ENCODE data around the gene ARHGEF19. TPM values are rescaled to one million over a fixed set of nuclear protein-coding genes. Genes with fewer than 3 reads are reported as not detected.

The ARHGEF19 gene
- total and polyA plus RNA-seq, 9 of the 15 experiments (the other 6 are each of a cell fraction or from before 2014, with no cell fraction given), result 0.73 to 21.0 (median 5.2) TPM

DNA sequence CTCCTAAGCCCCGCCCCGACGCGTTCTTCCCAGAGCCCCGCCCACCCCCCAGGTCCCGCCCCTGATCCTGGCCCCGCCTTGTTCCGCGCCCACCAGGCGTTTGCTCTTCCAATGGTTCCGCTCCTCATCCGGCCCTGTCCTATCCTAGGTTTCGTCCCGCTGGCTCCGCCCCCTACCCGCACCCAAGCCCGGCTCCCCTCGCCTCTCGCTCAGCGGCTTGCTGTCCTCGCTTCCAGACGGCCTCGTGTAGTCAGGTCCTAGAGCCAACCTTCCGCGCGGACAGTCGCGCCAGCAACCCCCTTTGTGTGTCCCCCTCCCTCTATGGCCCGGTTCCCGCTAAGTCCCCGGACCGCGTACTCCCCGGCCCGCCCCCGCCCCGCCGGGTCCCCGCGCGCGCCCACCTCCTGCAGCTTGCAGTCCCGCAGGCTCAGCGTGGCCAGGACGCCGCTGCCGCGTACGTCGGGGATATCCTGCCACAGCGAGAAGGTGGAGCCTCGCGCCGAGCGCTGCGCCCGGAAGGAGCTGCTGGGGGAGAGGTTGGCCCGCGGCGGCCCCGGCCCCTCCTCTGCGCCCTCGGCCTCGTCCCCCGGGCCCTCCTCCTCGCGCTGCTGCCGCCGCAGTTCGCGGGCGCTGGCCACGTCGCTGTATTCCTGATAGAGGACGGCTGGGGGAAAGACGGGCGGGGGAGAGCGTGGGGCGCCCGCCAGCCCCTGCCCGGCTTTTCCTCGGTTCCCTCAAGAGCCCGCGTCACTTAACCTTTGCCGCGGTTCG lies 5.7 kb downstream of the ARHGEF19 start (continued):
- TF ChIP-seq, protein P1, sequence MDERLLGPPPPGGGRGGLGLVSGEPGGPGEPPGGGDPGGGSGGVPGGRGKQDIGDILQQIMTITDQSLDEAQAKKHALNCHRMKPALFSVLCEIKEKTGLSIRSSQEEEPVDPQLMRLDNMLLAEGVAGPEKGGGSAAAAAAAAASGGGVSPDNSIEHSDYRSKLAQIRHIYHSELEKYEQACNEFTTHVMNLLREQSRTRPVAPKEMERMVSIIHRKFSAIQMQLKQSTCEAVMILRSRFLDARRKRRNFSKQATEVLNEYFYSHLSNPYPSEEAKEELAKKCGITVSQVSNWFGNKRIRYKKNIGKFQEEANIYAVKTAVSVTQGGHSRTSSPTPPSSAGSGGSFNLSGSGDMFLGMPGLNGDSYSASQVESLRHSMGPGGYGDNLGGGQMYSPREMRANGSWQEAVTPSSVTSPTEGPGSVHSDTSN (CRISPR knock-in tag; IDR thresholded peaks at IDR 0.05; ENCODE audit: low read depth), result no peak
- TF ChIP-seq, protein P1 (tag; conservative IDR thresholded peaks at IDR 0.05; ENCODE audit: low read depth), result no peak
- TF ChIP-seq PRPF4 (IDR thresholded peaks at IDR 0.05; ENCODE audit: insufficient read depth, low read depth, low read length, poor library complexity, severe bottlenecking) (peak; percentile 80), RFX7 (CRISPR knock-in tag; IDR thresholded peaks at IDR 0.05) (no peak), ZNF384 (IDR thresholded peaks at IDR 0.05; ENCODE audit: low read depth, low read length) (no peak), CHD1 (IDR thresholded peaks at IDR 0.05; ENCODE audit: low read length) (no peak), HDGF (IDR thresholded peaks at IDR 0.05) (no peak), E2F1 (CRISPR knock-in tag; IDR thresholded peaks at IDR 0.05) (peak; percentile 83), NR4A1 (CRISPR knock-in tag; IDR thresholded peaks at IDR 0.05) (0 out of 2 replicates have a peak, but pooled peaks have one; percentile 36), NR4A1 (tag; IDR thresholded peaks at IDR 0.05) (no peak), KLF1 (tag; IDR thresholded peaks at IDR 0.05) (no peak), SMAD2 (IDR thresholded peaks at IDR 0.05; ENCODE audit: low read depth, low read length) (no peak), ZNF174 (CRISPR knock-in tag; IDR thresholded peaks at IDR 0.05) (no peak), ZNF695 (CRISPR knock-in tag; IDR thresholded peaks at IDR 0.05) (no peak), TBP (optimal IDR thresholded peaks at IDR 0.05; ENCODE audit: low read depth, low read length) (peak; percentile 95), ADNP (tag; IDR thresholded peaks at IDR 0.05) (no peak; the same call in none of the 2 replicates), KDM5B (IDR thresholded peaks at IDR 0.05; ENCODE audit: insufficient replicate concordance, low read depth, low read length) (peak; percentile 90), TGIF2 (CRISPR knock-in tag; IDR thresholded peaks at IDR 0.05) (no peak), BHLHE40 (IDR thresholded peaks at IDR 0.05; ENCODE audit: low read length) (no peak), PHTF2 (CRISPR knock-in tag; IDR thresholded peaks at IDR 0.05) (no peak), NR1H2 (CRISPR knock-in tag; IDR thresholded peaks at IDR 0.05) (peak; percentile 73; the same call in 1 of the 2 replicates), NUFIP1 (IDR thresholded peaks at IDR 0.05; ENCODE audit: partially characterized antibody) (peak; percentile 44)
- TF ChIP-seq, protein P2, sequence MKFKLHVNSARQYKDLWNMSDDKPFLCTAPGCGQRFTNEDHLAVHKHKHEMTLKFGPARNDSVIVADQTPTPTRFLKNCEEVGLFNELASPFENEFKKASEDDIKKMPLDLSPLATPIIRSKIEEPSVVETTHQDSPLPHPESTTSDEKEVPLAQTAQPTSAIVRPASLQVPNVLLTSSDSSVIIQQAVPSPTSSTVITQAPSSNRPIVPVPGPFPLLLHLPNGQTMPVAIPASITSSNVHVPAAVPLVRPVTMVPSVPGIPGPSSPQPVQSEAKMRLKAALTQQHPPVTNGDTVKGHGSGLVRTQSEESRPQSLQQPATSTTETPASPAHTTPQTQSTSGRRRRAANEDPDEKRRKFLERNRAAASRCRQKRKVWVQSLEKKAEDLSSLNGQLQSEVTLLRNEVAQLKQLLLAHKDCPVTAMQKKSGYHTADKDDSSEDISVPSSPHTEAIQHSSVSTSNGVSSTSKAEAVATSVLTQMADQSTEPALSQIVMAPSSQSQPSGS (CRISPR knock-in tag; IDR thresholded peaks at IDR 0.05), result no peak

Measured in K562 (cell line).